Epidermal melanocyte (primary cell): ENCODE measurements around the gene OPA3.
"Not testable (repeated sequence)": the region's sequence is repeated elsewhere in the genome, so short reads cannot be mapped to it uniquely, and the experiment has no call there.

Source experiments
- DNase-seq: peaks from one replicate; pipeline ENCODE4 v3.0.0; 2011; ENCODE audit warnings: low spot score; ENCODE audit not compliant: insufficient read length

The OPA3 gene

GRCh38 chr19:45584332-45585157 lies at the start of gene OPA3:
OPA3 (minus strand) TSS chr19:45584802; CDS start chr19:45584764, 38 bp downstream.
- peak; percentile 97 for DNase-seq

DNA sequence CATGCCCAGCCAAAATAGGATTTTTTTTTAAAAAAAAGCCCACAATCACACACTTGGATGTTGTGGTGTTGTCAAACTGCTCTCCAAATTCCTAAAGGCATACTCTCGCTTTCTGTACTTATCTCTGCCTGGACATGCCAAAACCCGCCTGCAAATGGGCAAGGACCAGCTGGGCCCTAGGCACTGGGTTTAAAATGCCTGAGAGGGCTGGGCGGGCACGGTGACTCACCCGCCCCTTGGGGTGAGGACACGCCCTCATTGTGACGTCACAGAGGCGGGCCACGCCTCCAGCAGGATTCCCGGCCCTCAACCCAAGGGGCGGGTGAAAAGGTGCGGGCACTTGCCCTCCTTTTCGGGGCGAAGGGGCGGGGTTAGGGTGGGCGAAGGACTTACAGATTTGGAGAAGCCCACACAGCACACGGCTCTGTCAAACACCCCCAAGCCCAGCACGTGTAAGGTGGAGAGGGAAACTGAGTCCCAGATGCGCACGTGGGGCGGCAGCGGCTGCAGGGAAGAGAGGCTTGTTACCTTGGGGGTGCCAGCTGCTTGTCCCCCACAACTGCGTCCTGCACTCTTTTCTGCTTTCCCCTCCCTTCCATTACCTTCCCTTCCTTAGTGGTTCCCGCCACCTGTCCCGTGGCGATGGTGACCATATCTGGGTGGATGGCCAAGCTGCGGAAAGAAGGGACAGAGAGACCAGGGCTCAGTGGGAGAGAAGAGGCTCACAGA lies 48.0 kb upstream of the OPA3 start:
- DNase-seq, result peak; percentile 93

- peak; percentile 27 for DNase-seq
These were observed 45.9 kb upstream of the OPA3 start for GRCh38 chr19:45630463-45630862.

GRCh38 chr19:45629704-45630103 lies 45.1 kb upstream of the OPA3 start:
- no peak for DNase-seq

DNA sequence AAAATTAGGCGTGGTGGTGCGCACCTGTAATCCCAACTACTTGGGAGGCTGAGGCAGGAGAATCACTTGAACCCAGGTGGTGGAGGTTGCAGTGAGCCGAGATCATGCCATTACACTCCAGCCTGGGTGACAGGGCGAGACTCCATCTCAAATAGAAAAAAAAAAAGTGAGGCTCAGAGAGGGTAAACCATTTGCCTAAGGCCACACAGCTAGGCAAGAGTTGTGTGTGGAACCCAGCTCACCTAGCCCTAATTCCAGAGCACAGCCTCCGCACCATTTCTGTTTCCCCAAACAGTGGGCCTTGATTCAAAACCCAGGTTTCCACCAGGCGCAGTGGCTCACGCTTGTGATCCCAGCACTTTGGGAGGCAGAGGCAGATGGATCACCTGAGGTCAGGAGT lies 43.6 kb upstream of the OPA3 start:
- not testable (repeated sequence) for DNase-seq

GRCh38 chr19:45623984-45624383 lies 39.4 kb upstream of the OPA3 start:
- DNase-seq, result peak; percentile 8

GRCh38 chr19:45621976-45622503 lies 37.4 kb upstream of the OPA3 start:
- DNase-seq, result peak; percentile 15

DNA sequence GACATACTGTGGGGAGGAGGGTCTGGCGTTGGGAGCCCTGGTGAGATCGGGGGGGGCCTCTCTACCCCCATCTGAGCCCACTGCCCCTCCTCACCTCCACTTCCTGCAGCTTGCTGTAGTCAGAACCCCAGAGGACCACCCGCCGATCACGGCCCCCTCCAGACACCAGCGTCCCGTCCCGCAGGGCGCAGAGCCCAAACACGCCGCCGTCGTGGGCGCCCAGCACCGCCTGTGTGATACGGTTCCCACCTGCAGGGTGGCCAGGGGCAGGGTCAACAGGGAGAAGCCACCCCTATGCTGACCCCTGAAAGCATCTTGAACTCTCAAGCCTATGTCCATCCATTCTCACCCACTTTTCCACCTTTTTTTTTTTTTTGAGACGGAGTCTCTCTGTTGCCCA lies 36.8 kb upstream of the OPA3 start:
- peak; percentile 3 for DNase-seq

DNA sequence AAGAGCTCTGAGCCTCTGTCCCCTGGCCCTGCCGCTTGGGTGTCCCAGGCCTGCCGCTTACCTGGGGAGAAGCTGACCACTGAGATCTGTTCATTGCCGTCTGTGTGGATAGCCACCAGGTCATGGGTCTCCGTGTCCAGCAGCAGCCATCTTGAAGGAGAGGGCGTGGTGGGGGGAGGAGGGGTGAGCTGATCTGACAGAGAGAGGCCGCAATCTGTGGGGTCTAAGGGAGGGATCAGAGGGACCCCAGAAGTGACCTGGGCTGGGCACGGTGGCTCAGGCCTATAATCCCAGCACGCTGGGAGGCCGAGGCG lies 32.1 kb upstream of the OPA3 start:
- DNase-seq, result no peak

DNA sequence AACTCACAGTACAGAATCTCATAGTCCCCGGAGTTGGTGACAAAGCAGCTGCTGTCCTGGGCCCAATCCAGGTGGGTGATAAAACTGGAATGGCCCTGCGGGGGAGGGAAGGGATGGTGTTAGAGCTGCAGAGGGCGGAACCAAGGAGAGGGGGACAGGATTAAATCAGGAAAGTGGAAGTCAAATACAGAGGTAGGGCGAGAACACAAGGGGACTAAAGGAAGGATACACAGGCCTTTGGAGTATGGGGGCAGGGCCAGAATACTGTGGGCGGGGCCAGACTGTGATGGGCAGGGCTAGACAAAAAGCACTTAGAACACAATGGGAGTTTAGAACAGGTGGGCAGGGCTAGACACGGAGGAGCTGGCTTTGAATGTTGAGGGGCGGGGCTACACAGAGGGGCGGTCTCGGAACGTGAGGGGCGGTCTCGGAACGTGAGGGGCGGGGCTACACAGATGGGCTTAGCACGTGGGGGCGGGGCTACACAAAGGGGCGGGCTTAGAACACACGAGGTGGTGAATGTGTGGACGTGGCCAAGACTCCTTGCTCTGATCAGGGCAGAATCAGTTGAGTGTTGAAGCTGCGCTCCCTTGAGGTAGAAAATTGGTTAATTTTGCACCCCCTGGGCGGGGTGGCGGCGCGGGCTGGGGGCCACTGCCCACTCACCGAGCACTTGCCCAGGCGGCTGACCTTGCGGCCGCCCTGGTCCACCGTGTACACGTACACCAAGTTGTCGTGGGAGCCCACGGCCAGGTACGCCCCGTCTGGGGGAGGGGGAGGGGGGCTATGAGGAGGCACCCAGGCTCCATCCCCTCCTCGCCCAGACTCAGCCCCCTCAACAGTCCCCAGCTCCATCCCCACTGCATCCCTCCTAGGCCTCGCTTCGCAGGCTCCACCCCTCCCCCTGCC lies 31.4 kb upstream of the OPA3 start:
- no peak for DNase-seq

GRCh38 chr19:45615056-45615455 lies 30.5 kb upstream of the OPA3 start:
- DNase-seq, result not testable (repeated sequence)

- peak; percentile 60 for DNase-seq
These were observed 29.5 kb upstream of the OPA3 start for GRCh38 chr19:45613926-45614725.

GRCh38 chr19:45608948-45609347 lies 24.3 kb upstream of the OPA3 start:
- no peak for DNase-seq

GRCh38 chr19:45607071-45608029 lies 22.7 kb upstream of the OPA3 start:
- peak; percentile 84 for DNase-seq

DNA sequence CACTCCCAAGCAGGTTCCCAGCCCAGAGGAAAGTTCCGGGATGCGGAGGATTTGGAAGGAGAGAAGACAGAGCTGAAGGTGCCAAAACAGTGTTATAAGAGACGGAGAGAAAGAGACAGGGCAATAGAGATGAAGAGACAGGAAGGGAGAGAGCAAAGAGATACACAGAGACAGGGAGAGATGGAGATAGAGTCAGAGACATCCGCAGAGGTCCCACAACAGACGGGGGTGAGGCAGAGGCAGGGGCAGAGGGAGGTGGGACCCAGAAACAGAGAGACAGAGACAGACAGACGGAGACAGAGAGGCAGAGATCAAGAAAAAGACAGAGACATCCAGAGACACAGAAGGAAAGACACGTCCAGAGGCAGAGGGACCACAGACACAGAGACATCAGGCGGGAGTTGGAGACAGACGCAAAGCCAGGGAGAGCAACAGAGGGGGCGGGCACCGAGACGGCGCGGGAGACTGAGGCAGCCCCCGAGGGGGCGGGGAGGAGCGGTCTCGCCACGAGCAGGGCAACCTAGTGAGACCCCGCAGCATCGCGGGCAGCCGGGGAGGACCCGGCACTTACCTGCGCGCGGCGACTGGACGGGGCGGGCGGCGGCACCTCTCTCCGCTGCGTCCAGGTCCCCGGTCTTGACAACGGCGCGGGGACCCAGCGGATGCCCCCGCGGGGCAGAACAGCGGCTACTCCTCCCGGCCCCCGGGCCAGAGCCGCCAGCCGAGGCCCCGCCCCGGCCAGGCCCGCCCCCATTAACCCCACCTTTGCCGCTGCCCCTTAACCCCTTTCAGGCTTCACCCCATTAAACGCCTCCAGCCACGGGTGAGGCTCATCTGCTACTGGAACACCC lies 17.1 kb upstream of the OPA3 start, which contains the start of gene GPR4:
TSS of gene GPR4 (minus strand) at position 689 of the 851 bp plus-strand sequence. CDS start 10,346 bp downstream, outside the sequence.
- DNase-seq, result no peak

DNA sequence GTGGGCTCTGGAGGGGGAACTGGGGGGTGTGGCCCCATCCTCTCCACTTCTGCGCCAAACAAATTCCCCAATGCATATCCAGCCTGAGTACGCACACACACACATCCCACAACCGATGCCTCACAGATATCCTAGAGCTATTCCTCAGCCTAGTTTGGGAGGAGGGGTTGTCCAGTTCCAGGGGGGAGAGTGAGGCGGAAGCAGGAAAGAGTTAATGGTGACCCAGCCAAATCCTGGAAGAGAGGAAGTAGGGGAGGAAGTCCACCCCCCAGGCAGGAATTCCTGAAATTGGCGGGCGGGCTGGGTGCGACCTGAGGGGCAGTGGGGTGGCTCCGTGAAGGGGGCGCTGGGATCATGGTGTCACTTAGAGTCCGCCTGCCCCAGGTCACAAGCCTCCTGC lies 16.5 kb upstream of the OPA3 start:
- DNase-seq, result no peak

GRCh38 chr19:45600340-45600885 lies 15.8 kb upstream of the OPA3 start:
- no peak for DNase-seq

- no peak for DNase-seq
These were observed 14.7 kb upstream of the OPA3 start for GRCh38 chr19:45599286-45599685.
